DMS114 treated with DMSO at 0.1 percent for 48 hours (cell line): Measurements from ENCODE around the gene GPC5.

ENCODE experiments used
- DNase-seq: peaks from one replicate; lab custom pipeline; 2025; ENCODE audit not compliant: unreplicated experiment; lab: John Stamatoyannopoulos, UW

GPC5 gene

DNA sequence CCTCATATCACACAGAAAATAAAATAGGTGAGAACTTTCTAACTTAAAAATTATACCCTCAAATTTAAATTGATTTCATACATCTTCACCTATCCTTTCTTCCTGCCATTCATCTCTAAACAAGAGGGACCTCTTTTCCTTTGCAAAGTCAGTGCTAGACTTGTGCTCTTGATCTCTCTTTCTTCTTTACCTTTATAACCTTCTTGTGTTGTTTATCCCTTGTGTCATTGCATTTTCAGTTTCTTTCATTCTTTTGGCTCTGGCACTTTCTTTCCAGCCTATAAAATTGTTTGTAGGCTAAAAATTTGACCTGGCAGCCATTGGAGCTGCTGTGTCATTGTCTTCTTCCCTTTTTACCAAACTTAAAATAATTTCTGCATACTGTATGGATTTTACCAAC, 190.1 kb downstream of the GPC5 start:
- DNase-seq: no peak

- DNase-seq: no peak
Measured at GRCh38 chr13:91592056-91593014, 193.9 kb downstream of the GPC5 start.

GRCh38 chr13:91593456-91593855, 195.0 kb downstream of the GPC5 start:
- no peak for DNase-seq

DNA sequence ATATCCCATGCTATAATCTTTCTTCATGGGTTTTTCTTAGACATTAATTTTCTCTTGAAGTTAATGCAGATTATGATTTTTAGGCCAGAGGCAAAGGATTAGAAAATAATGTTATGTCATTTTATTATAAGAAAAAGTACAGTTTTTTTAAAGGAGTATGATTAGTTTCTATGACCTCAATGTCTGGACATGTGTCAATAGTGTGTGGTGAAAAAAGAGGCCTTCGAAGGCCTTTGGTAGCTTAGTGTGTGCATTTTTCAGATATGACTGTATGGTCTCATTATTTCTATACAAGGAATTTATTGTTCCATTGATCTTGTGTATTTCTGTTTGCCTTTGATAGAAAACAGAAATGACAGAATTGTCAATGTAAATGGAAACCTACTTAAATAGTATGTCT, 195.6 kb downstream of the GPC5 start:
- no peak for DNase-seq

- no peak for DNase-seq
Measured at GRCh38 chr13:91595677-91596076, 197.3 kb downstream of the GPC5 start.

DNA sequence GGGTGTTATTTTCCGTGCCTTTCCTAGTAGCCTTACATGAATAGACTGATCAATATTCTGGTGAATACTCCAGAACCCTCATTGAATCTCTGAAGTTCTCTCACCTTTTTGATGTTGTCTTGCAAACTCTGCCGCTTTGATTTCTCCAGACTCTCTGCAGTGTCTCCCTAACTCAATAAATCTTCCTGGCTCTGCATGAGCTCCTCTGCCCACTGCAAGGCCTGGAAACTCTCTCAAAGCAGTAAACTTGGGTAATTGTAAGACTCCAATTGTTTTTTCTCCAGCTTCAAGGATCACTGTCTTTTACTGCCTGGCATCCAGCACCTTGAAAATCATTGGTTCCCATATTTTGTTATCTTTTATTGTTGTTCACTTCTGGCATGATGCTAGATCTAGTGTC, 198.4 kb downstream of the GPC5 start:
- DNase-seq: no peak

GRCh38 chr13:91598655-91599054, 200.2 kb downstream of the GPC5 start:
- no peak for DNase-seq

GRCh38 chr13:91601273-91601672, 202.9 kb downstream of the GPC5 start:
- DNase-seq: no peak

DNA sequence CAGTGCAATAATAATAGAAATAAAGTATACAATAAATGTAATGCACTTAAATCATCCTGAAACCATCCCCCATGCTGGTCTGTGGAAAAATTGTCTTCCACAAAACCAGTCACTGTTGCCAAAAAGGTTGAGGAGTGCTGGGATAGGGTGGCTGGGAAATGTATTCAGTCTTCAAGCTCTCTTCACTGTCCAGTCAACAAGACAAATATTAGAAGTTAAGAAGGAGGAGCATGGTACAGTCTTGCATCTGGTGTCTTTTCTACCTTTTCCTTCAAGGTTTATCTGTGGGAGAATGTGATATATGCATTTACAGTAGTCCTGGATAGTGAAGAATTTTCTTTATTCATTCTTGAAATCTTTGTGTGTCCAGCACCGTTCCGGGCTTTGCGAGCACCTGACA, 203.4 kb downstream of the GPC5 start:
- DNase-seq: no peak

- DNase-seq: no peak
Measured at GRCh38 chr13:91609353-91609752, 210.9 kb downstream of the GPC5 start.

DNA sequence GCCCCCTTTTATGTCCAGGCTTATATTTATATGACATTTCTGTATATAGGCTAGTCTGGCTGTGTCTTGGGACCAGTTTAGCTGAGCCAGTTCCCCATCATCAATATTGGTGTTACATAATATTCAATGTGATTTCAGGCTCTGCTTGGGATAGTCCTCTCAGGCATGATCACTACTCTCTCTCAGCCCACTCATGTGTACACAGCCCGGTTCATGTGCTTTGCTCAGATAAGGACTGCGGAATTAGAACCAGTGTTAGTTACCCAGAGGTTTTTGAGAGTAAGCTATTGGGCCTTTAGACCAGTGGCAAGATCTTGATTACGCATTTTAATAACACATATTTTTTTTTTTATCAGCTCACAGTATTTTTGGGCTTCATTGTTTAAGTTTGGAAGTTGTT, 219.9 kb downstream of the GPC5 start:
- no peak for DNase-seq

DNA sequence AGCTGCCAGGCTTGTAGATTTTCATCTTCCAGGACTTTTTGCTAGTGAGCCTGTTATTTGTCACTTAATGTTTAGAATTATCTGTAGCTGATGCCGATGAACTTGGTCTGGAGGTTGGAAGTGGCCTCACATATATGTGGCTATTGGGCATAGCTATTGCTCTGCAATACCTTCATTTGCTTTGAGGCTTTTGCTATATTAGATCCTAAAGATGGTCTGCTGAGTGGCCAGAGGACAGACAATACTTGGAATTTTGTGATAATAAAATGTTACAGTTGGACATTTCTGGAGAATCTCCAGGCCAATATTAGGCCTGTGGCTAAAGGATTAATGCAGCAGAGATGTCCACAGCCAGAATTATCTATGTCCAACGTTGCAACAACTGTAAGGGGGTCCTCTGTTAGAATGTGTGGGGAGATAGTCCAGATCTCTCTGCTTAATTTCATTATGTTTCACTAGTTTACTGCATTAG, 222.3 kb downstream of the GPC5 start:
- DNase-seq: no peak

DNA sequence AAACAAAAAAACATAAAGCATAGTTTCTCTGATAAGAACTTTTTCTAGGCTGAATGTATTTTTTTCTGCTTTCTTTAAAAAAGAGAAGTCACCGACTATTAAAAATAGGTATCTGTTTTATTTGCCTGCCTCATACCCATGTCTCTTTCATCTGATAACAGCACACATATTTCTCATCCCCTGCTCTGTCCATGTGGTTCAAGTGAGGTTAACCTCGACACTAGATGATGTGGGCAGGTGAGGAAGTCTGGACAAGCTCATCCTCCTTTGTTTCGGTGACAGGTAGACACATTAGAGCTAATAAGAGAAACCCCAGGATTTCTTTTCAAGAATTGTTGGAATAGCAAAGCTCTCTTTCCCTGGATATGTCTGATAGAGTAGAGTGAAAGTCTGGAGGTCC, 222.7 kb downstream of the GPC5 start:
- no peak for DNase-seq

GRCh38 chr13:91621963-91622362, 223.5 kb downstream of the GPC5 start:
- DNase-seq: no peak

DNA sequence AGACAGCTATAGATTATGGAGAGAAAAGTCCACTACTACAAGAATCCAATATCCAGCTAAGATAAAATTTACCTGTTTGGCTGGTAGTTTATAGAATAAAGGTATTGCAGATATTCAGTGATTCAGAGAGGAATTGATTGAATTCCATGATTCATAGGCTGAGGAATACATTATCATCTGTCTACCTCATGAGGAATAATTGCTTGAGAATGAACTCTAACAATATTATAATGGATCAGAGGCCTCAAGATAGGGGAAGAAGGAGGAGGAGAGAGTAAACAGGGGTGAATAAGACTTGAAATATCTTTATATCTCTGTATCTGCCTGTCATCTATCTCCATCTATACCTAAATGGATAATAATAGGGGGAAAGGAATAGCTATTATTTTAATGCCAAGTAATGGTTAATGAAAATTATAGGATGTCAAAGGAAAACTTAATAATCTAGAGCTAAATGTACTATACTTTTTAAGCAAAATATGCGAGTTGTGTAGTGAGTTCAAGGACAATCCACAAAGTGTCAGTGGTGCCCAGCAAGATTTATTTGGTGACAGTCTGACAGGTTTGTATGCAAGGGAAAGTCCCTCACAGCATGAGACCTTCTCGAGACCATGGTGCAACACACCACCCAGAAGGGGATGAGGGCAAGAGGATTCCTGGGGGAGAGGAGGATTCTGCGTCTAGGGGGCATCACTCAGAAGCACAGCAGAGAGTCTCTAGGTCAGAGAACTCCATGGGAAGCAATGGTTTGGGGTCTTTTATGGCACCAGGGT, 224.5 kb downstream of the GPC5 start:
- DNase-seq: no peak

DNA sequence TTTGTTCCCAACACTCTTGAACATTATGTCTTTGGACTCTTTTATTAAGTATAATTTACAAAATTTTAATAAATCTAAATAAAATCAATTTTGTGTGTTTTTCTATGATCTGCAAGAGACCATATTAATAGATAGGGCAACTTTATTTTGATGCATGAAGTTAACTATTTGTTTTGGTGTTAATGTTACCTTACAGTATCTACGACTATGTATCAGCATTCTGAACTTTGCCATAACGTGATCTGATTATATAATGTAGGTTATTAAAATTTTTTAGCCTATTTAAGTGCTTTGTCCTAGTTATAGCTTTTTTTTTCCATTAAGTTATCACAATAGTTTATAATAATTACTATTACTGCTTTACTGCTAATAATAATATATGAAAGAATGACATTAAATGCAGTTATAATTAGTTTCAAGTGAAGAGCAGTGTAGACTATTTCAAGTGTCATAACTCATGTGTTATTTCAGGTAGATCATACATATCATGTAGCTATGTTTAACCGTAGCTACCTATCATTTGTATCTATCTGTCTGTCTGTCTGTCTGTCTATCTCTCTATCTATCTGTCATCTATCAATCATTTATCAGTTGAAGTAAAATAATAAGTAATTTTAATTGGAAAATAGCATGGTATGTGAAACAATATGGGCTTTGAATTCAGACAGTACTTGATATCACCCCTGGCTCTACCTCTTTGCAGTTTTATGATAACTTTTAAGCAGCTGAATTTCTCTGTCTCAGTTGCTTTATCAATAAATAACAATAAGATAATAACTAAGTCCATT, 229.7 kb downstream of the GPC5 start:
- DNase-seq: no peak

DNA sequence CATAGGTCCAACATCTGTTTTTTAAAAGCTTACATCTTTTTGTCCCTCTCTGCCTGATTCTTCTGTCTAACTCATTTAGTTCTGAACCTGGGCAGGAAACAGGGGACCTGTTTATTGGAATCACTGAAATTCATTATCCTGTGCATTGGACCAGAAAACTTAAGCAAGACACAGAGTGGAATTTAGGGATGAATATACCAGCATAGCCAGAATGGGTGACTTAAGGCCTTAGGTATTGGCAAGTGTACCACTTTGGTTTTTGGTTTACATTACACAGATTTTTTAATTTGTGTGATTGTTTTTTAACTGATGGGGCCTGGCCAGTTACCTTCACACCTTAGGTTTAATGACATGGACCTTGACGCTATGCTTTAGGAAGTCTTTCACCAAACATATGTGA, 232.5 kb downstream of the GPC5 start:
- no peak for DNase-seq

GRCh38 chr13:91632086-91632485, 233.7 kb downstream of the GPC5 start:
- DNase-seq: no peak

DNA sequence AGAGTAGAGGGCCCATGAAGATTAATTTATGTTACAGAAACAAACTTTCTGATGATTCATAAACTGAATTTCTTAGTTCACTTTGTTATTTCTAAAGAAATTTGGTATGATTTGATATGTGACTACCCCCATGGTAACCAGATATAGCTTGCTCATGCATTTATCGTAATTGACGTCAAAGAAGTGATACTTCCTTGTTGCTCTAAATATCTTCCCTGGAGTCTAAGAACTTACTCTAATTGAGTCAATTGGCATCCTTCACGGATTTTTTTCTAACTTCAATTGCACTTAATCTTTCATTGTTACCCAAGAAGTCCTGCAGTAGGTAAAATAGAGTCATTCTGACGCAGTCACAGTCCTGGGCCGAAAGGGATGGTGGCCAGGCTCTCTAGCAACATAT, 240.9 kb downstream of the GPC5 start:
- no peak for DNase-seq

- DNase-seq: no peak
Measured at GRCh38 chr13:91643394-91643793, 245.0 kb downstream of the GPC5 start.

GRCh38 chr13:91644806-91645205, 246.4 kb downstream of the GPC5 start:
- no peak for DNase-seq
